ENCODE measurements around the gene SRP68. TPM values are rescaled to one million over a fixed set of nuclear protein-coding genes. Genes with fewer than 3 reads are reported as not detected.
A peak's percentile ranks its signal among the peaks of the same experiment; 100 is the strongest.

SRP68 gene
- total RNA-seq, 4 donors from 2014 or later = 42.3 to 62.0 (median 49.6) TPM

DNA sequence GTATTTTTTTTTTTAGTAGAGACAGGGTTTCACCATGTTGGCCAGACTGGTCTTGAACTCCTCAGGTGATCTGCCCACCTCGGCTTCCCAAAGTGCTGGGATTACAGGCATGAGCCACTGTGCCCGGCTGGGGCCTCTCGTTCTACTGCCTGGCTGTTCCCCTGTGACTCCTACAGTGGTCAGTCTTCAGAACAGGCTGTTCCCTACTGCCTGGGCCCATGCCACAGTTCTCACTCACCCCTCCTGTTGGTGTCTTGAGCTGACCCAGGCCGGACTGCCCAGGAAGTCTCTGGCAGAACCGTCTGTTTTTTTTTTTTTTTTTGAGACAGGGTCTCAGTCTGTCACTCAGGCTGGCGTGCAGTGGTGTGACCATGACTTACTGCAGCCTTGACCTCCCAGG is 68.4 kb downstream of the SRP68 start:
- TF ChIP-seq, protein P1, sequence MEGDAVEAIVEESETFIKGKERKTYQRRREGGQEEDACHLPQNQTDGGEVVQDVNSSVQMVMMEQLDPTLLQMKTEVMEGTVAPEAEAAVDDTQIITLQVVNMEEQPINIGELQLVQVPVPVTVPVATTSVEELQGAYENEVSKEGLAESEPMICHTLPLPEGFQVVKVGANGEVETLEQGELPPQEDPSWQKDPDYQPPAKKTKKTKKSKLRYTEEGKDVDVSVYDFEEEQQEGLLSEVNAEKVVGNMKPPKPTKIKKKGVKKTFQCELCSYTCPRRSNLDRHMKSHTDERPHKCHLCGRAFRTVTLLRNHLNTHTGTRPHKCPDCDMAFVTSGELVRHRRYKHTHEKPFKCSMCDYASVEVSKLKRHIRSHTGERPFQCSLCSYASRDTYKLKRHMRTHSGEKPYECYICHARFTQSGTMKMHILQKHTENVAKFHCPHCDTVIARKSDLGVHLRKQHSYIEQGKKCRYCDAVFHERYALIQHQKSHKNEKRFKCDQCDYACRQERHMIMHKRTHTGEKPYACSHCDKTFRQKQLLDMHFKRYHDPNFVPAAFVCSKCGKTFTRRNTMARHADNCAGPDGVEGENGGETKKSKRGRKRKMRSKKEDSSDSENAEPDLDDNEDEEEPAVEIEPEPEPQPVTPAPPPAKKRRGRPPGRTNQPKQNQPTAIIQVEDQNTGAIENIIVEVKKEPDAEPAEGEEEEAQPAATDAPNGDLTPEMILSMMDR (IDR thresholded peaks at IDR 0.05) = no peak
- ATAC-seq (ENCODE audit: low FRiP score) = no peak

DNA sequence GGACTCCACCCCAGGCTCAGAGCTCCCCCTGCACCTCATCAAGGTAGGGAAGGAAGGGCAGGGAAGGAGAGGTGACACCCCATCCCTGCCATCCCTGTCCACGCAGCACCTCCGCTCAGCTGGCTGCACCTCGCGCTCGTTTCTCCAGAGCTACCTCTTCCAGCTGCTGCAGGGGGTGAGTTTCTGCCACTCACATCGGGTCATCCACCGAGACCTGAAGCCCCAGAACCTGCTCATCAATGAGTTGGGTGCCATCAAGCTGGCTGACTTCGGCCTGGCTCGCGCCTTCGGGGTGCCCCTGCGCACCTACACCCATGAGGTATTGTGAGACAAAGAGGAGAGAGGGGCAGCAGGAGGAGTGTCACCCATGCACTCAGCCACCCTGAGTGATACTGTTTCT is 70.2 kb downstream of the SRP68 start:
- TF ChIP-seq, protein P1 (IDR thresholded peaks at IDR 0.05) = no peak
- no peak for ATAC-seq (ENCODE audit: low FRiP score)
- no peak for DNase-seq (ENCODE audit: low spot score)

More for the DNA sequence above, 68.4 kb downstream of the SRP68 start:
- DNase-seq (ENCODE audit: low spot score) = no peak

DNA sequence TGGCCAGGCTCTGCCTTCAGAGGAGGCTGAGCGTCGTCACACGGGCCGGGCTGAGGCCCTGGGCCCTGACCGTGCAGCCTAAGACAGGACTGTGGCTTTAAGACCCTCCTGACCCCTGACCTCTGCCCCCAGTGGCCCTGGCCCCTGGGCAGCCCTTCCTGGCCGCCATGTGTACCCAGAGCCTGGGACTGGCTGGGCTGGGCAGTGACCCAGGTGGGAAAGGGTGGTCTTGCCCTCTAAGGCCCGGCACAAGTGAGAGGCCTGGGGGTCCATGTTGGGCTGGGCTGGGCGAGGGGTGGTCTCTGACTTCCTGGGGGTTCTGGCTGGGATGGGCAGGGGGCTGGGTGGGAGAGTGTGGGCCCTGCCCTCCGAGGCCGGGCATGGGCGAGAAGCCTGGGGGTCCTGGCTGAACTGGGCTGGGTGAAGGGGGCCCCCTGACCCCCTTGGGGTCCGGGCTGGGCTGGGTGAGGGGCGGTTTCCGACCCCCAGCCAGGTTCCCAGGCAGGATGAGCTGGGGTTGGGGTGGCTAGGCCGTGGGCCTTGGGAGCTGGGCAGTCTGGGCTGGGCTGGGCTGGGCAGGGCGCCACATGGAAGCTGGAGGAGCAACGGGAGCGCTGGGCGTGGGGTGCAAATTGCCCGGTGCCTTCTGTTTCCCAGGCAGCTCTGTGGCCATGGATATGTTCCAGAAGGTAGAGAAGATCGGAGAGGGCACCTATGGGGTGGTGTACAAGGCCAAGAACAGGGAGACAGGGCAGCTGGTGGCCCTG is 71.4 kb downstream of the SRP68 start, which contains the start of gene CDK3:
CDK3 (plus strand) TSS at position 101 of the 767 bp plus-strand sequence; CDS start at position 672, 571 bp downstream.
- ATAC-seq (ENCODE audit: low FRiP score) (no peak), DNase-seq (ENCODE audit: low spot score) (no peak)
- TF ChIP-seq, protein P1 (IDR thresholded peaks at IDR 0.05) = no peak

DNA sequence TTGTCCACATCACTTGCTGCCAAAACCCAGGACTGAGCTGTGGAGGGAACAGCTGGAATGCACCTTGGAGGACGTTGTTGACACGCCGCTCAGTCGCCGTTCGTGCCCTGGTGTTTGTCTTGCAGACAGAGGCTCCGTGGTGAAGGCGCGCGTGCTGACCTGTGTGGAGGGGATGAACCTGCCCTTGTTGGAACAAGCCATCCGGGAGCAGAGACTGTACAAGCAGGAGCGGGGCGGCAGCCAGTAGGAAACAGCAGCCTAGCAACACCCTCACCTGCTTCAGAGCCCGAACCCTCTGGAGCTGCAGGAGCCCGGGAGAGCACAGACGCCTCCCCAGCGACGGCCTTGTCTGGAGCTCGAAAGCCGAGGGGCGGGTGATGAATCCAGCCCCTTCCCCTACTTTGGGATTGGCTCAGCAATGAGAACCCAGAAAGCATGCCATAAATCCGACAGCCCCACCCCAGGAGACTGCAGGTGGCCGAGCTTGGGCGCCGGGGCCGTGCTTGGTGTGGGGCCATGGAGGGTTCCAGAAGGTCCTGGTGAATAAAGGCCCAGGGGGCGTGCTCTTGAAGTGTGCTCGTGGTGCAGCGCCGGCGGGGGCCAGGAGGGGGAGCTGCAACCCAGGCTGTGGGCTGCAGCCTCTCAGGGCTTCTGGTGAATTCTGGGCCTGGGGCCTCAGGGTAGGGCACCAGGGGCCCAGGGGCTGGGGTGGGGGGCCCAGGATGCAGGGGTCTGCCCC is 72.1 kb downstream of the SRP68 start:
- DNase-seq (ENCODE audit: low spot score) (peak; percentile 39), ATAC-seq (ENCODE audit: low FRiP score) (no peak)
- TF ChIP-seq, protein P1 (IDR thresholded peaks at IDR 0.05) = no peak

DNA sequence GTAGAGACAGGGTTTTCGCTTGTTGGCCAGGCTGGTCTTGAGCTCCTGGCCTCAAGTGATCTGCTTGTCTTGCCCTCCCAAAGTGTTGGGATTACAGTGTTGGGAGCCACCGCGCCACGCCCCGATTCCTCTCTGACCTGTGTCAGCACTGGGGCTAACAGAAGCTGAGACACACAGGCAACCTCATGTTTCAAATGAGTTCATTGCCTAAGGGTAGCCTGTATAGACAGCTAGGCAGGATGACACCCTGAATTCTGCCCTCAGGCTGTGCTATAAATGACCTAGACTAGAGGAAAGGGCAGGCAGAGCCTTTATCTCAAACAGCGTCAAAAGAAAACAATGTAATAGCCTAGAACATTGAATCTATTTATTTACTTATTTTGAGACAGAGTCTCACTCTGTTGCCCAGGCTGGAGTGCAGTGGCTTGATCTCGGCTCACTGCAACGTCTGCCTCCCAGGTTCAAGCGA is 74.0 kb downstream of the SRP68 start:
- DNase-seq (ENCODE audit: low spot score) (no peak), ATAC-seq (ENCODE audit: low FRiP score) (no peak)
- TF ChIP-seq, protein P1 (IDR thresholded peaks at IDR 0.05) = no peak

DNA sequence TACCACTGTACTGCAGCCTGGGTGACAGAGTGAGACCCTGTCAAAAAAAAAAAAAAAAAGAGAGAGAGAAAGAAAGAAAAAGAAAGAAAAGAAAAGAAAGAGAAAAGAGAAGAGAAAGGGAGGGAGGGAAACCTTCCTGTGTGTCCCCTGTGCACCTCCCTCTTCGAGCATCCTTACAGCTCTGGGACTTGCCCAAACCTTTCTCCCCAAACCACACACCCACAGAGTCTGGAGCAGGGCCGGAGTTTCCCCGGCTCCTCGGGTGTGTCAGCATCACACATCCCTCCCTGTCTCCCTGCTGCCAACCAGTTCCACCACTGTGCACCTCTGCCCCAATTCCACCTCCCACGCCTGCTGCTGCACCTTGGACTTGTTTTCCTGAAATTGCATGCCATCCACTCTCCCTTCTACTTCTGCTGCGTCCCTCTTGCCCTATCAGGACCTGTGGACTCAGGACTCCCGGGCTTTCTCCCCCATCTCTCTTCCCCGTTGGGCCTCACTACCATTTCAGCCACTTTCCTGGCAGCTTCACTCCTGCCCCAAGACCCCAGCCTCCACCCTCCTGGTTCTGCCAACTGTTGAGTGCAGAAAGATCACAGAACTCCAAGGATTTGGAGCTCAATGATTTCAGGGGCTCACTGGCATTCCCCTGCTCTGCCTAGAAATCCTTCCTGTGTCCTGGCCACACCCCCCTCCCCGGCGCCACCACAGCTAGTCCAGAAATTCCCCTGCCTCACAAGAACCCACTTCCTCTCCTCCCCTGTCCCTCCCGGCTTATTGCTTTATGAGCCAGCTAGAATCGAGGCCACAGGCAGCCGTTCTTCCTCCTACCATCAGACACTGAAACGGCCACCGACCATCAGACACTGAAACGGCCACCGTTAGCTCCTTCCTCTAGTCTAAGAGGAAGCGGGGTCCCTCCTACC is 75.4 kb downstream of the SRP68 start:
- TF ChIP-seq, protein P1 (IDR thresholded peaks at IDR 0.05) = no peak
- peak; percentile 74 for ATAC-seq (ENCODE audit: low FRiP score)
- no peak for DNase-seq (ENCODE audit: low spot score)

All from omental fat pad (tissue), 4 donors.